ENCODE measurements around the gene PNMA8A. TPM values are rescaled to one million over a fixed set of nuclear protein-coding genes. Genes with fewer than 3 reads are reported as not detected.

PNMA8A gene
- total and polyA plus RNA-seq, 2 of the 8 experiments (the other 6 are each of a cell fraction or from before 2014, with no cell fraction given) = 10.0 to 22.8 TPM

- TF ChIP-seq CBX5 (IDR thresholded peaks at IDR 0.05; ENCODE audit: low read depth, low read length) (no peak), ZNF274 (IDR thresholded peaks at IDR 0.05; ENCODE audit: borderline replicate concordance, extremely low read depth, low read length) (no peak), RXRA (IDR thresholded peaks at IDR 0.05; ENCODE audit: insufficient read depth, low read depth, low read length) (no peak), SIN3A (conservative IDR thresholded peaks at IDR 0.05 in 1 of 2, IDR thresholded peaks at IDR 0.05 in 1 of 2; ENCODE audit: low read depth in 1 of 2, low read length in 2 of 2) (no peak), BACH1 (IDR thresholded peaks at IDR 0.05; ENCODE audit: low read length) (no peak), E2F6 (IDR thresholded peaks at IDR 0.05) (no peak), KDM1A (IDR thresholded peaks at IDR 0.05; ENCODE audit: borderline replicate concordance, low read length) (no peak), CEBPB (IDR thresholded peaks at IDR 0.05; ENCODE audit: low read depth, low read length) (no peak)
Observed at GRCh38 chr19:46481947-46482346, 10.6 kb upstream of the PNMA8A start (continued).

Measured in H1 (cell line).